Middle frontal gyrus (tissue), 1 donor: ENCODE results near the gene XRN2.
"Not testable (repeated sequence)": the region's sequence is repeated elsewhere in the genome, so short reads cannot be mapped to it uniquely, and the experiment has no call there.

Source experiments
- DNase-seq: peaks from one replicate; pipeline ENCODE4 v3.0.0-alpha.2; 2015; ENCODE audit warnings: low spot score; ENCODE audit errors: extremely low spot score

XRN2 gene

GRCh38 chr20:21413996-21414395 lies 110.9 kb downstream of the XRN2 start:
- DNase-seq, result not testable (repeated sequence)

DNA sequence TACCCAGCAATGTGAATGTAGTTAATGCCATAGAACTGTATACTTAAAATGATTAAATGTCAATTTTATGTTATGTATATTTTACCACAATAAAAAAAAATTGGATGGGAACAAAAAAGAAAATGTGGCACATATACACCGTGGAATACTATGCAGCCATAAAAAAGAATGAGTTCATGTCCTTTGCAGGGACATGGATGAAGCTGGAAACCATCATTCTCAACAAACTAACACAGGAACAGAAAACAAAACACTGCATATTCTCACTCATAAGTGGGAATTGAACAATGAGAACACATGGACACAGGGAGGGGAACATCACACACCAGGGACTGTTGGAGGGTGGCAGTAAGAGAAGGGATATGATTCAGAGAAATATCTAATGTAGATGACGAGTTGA lies 116.0 kb downstream of the XRN2 start:
- not testable (repeated sequence) for DNase-seq

DNA sequence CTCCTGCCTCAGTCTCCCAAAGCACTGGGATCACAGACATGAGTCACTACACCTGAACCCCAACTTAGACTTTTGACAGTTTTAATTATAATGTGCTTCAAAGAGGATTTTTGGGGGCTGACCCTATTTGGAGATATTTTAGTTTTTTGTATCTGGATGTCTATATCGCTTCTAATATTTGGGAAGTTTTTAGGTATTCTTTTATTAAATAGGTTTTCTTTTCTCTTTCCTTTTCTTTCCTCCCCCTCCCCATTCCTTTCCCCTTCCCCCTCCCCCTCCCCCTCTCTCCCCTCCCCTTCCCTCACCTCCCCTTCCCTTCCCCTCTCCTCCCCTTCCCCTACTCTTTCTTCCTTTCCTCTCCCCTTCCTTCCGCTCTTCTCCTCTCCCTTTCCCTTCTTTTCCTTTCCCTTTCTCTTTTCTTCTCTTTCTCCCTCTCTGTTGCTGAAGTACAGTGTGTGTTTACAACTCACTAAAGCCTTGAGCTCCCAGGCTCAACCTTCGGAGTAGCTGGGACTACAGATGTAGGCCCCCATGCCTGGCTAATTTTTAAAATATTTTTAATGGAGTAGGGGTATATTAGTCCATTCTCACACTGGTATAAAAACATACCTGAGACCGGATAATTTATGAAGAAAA lies 118.6 kb downstream of the XRN2 start:
- no peak for DNase-seq

DNA sequence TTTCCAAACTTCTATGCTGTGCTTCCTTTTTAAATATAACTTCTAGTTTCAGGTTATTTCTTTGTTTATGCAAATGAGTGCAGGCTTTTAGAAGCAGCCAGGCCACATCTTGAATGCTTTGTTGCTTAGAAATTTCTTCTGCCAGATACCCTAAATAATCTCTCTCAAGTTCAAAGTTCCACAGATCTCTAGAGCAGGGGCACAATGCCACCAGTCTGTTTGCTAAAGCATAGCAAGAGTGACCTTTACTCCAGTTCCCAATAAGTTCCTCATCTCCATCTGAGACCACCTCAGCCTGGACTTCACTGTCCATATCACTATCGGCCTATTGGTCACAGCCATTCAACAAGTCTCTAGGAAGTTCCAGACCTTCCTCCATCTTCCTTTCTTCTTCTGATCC lies 120.6 kb downstream of the XRN2 start:
- not testable (repeated sequence) for DNase-seq

GRCh38 chr20:21424846-21425245 lies 121.7 kb downstream of the XRN2 start:
- no peak for DNase-seq

DNA sequence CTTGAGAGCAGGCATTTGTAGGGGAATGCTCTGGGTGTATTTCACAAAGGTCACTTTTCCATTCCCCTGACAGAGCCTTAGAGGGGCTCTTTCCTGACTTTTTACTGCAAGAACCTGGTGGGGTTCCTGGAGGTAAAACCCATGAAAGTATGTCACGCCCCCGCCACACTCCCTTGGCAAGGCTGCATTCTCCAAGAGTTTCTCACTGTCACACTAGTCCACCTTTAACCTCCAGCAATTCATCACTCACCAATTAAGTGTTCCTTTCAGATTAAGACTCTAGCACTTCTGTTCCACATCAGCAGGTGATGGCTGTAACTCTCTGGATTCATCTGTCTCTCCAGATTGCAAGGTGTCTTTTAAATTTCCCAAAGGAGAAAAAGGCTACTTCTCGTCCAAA lies 126.9 kb downstream of the XRN2 start:
- DNase-seq, result no peak

- no peak for DNase-seq
These were observed 129.8 kb downstream of the XRN2 start for GRCh38 chr20:21432911-21433310.

DNA sequence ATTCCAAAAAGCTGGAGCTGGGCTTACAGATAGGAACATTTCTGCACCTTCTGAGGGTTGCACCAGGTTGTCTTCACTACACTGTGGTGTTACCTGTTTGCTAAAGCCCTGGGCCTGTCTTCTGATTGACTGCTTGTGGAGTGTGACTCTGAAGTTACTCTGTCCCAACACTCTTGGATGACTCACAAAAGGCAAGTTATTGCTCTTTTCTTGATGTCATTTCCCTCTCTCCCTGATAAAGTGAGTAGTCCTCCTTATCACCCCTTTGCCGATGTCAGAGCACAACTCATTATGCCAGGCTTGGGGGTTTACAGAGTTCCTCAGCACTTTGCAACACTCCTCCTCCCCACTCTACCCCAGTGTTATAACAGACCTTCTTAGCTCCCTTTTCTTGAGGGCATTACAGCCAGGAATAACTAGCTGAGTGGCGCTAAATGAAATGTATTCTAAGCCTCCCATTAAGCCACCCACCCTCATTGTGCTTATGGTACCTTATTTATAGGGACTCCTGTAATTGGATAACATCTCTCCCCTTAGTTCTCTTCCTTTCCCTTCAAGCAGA lies 130.3 kb downstream of the XRN2 start:
- DNase-seq, result no peak

- no peak for DNase-seq
These were observed 132.4 kb downstream of the XRN2 start for GRCh38 chr20:21435576-21435975.

GRCh38 chr20:21436205-21436604 lies 133.1 kb downstream of the XRN2 start:
- no peak for DNase-seq

DNA sequence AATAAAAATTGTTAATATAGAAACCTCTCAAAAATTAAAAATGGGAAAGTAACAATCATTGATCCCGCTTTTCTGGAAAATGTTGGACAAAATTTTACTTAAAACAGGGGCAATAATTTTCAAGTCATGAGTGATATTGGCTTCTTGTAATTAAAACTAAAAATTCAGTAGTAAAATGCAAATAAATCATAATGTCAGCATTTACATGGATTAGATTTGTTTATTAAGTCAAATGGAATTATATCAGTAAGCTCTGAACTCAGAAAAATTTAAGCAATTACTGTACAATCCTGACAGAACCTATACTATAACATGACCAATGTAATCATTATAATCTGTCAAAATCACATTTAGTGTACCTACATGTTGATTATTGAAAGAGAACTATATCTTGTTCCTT lies 134.1 kb downstream of the XRN2 start:
- DNase-seq, result no peak

GRCh38 chr20:21437816-21438215 lies 134.7 kb downstream of the XRN2 start:
- no peak for DNase-seq
